ENCODE data around the gene GARIN5A.
A peak's percentile ranks its signal among the peaks of the same experiment; 100 is the strongest.

GARIN5A gene

GRCh38 chr19:50433201-50434180 is 43.2 kb downstream of the GARIN5A start:
- no peak for DNase-seq (ENCODE audit: low spot score)

- DNase-seq (ENCODE audit: low spot score) = no peak
Observed at GRCh38 chr19:50432221-50433028, 44.2 kb downstream of the GARIN5A start, which contains the start of gene MYBPC2. Gene MYBPC2, plus strand, starts transcription at chr19:50432892. Its CDS starts 62 bp downstream, at chr19:50432954.

GRCh38 chr19:50431343-50432220 is 45.1 kb downstream of the GARIN5A start:
- peak; percentile 73 for DNase-seq (ENCODE audit: low spot score)

- DNase-seq (ENCODE audit: low spot score) = no peak
Observed at GRCh38 chr19:50430888-50431342, 45.7 kb downstream of the GARIN5A start.

GRCh38 chr19:50428772-50429463 is 47.7 kb downstream of the GARIN5A start:
- no peak for DNase-seq (ENCODE audit: low spot score)

- peak; percentile 70 for DNase-seq (ENCODE audit: low spot score)
Observed at GRCh38 chr19:50427997-50428425, 48.6 kb downstream of the GARIN5A start.

- DNase-seq (ENCODE audit: low spot score) = no peak
Observed at GRCh38 chr19:50427318-50427925, 49.2 kb downstream of the GARIN5A start.

GRCh38 chr19:50425581-50425980 is 51.1 kb downstream of the GARIN5A start:
- no peak for DNase-seq (ENCODE audit: low spot score)

GRCh38 chr19:50423279-50424113 is 53.2 kb downstream of the GARIN5A start:
- DNase-seq (ENCODE audit: low spot score) = no peak

- no peak for DNase-seq (ENCODE audit: low spot score)
Observed at GRCh38 chr19:50422397-50423278, 54.0 kb downstream of the GARIN5A start.

- no peak for DNase-seq (ENCODE audit: low spot score)
Observed at GRCh38 chr19:50420808-50421207, 55.8 kb downstream of the GARIN5A start.

- no peak for DNase-seq (ENCODE audit: low spot score)
Observed at GRCh38 chr19:50420127-50420526, 56.5 kb downstream of the GARIN5A start.

GRCh38 chr19:50419580-50420035 is 57.0 kb downstream of the GARIN5A start:
- DNase-seq (ENCODE audit: low spot score) = no peak

GRCh38 chr19:50419022-50419579 is 57.5 kb downstream of the GARIN5A start:
- DNase-seq (ENCODE audit: low spot score) = no peak

GRCh38 chr19:50418176-50419021 is 58.2 kb downstream of the GARIN5A start, which contains the start of gene SPIB:
Gene SPIB, plus strand, starts transcription at chr19:50418938. Its CDS starts 25 bp downstream, at chr19:50418963.
- no peak for DNase-seq (ENCODE audit: low spot score)

- DNase-seq (ENCODE audit: low spot score) = no peak
Observed at GRCh38 chr19:50417111-50418081, 59.3 kb downstream of the GARIN5A start.

All from pons (tissue), 1 donor.